Ishikawa (cell line): ENCODE data around the gene PPARG.

Source experiments
- REST ChIP-seq: IDR thresholded peaks from 2 replicates; pipeline ENCODE4 v1.6.1; 2012; ENCODE audit warnings: low read depth, mild to moderate bottlenecking
- TAF1 ChIP-seq: IDR thresholded peaks from 2 replicates; pipeline ENCODE4 v1.6.1; 2012; ENCODE audit warnings: low read depth, mild to moderate bottlenecking
- TEAD4 ChIP-seq: IDR thresholded peaks from 2 replicates; pipeline ENCODE4 v1.6.1; 2012
- ZBTB7A ChIP-seq: IDR thresholded peaks from 2 replicates; pipeline ENCODE4 v1.6.1; 2012; ENCODE audit warnings: low read depth

- TF ChIP-seq TAF1 = no peak
- TF ChIP-seq TEAD4 = no peak
- TF ChIP-seq REST = no peak
- no peak for TF ChIP-seq ZBTB7A
These were observed 27.4 kb downstream of the PPARG start for GRCh38 chr3:12316253-12316652.
